Measurements from ENCODE around the gene ITGB8. TPM values are rescaled to one million over a fixed set of nuclear protein-coding genes. Genes with fewer than 3 reads are reported as not detected.

The ITGB8 gene
- total RNA-seq, 1 donor from 2014 or later: 23.3 TPM

DNA sequence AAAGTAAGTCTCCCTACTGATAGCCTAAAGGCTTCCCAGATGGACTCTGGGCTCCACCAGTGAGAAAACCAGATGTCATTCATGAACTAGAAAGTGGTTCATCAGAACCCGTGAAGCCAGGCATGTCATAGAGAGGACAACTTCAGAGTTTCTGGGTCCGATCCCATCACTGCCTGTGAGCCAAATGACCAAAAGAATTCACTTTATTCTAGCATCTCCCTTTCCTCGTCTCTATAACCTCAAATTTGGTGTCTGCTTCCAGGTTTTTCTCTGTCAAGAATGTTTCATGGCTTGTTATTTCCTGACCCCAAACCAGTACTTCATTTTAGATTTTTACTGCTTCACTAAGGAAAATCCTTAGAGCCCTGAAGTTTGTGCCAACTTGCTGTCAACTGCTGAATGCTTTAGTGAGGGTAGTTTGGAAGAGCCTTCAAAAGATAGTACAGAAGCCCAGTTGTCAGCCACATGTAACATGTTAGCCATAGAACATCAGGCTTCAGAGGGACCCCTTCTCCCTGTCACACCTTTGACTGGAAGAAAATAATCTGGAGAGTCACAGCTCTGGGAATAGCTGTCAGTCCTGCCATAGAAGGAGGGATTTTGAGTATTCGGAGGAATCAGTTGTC lies 34.0 kb downstream of the ITGB8 start:
- TF ChIP-seq CTCF (conservative IDR thresholded peaks at IDR 0.05): no peak
- peaks cover 38% of the 10 kb centered on the region for H3K36me3 Mint-ChIP-seq
- H3K4me3 Mint-ChIP-seq: no peak overlapping the region
- no peaks in the 10 kb centered on the region for H3K27me3 Mint-ChIP-seq
- peaks cover 3% of the 10 kb centered on the region for H3K4me1 Mint-ChIP-seq (ENCODE audit: unreplicated experiment)
- no peak overlapping the region for H3K27ac Mint-ChIP-seq
- DNase-seq (ENCODE audit: extremely low spot score, unreplicated experiment): no peak
- no peaks in the 10 kb centered on the region for H3K9me3 Mint-ChIP-seq

GRCh38 chr7:20365486-20365885 lies 34.8 kb downstream of the ITGB8 start:
- no peak for TF ChIP-seq CTCF (conservative IDR thresholded peaks at IDR 0.05)
- H3K36me3 Mint-ChIP-seq: peaks cover 34% of the 10 kb centered on the region
- no peaks in the 10 kb centered on the region for H3K9me3 Mint-ChIP-seq
- no peak for DNase-seq (ENCODE audit: extremely low spot score, unreplicated experiment)
- no peak overlapping the region for H3K27ac Mint-ChIP-seq
- no peak overlapping the region for H3K4me3 Mint-ChIP-seq
- H3K4me1 Mint-ChIP-seq (ENCODE audit: unreplicated experiment): no peaks in the 10 kb centered on the region
- no peaks in the 10 kb centered on the region for H3K27me3 Mint-ChIP-seq

DNA sequence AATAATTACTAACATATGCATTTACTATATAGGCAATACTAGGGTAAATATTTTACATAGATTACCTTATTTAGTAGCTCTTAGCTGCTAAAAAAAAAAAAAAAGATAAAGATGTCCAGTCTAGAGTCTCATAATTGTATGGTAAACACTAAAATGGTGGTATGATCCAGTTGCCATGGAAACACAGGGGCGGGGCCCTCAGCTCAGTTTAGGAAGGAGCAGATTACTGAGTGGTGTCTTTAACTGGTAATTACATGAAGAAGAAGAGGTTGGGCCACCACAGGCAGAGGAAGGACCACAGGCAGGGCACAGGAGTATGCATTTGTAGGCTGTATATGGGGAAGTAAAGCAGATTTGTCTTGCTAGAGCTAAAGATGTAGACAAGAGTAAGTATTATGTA lies 43.7 kb downstream of the ITGB8 start:
- H3K4me3 Mint-ChIP-seq: no peak overlapping the region
- no peaks in the 10 kb centered on the region for H3K9me3 Mint-ChIP-seq
- peaks cover 7% of the 10 kb centered on the region for H3K36me3 Mint-ChIP-seq
- no peak for TF ChIP-seq CTCF (conservative IDR thresholded peaks at IDR 0.05)
- no peak for DNase-seq (ENCODE audit: extremely low spot score, unreplicated experiment)
- H3K27me3 Mint-ChIP-seq: no peaks in the 10 kb centered on the region
- no peaks in the 10 kb centered on the region for H3K4me1 Mint-ChIP-seq (ENCODE audit: unreplicated experiment)
- no peak overlapping the region for H3K27ac Mint-ChIP-seq

- Mint-ChIP-seq H3K4me3 (no peak overlapping the region), H3K36me3 (peaks cover 20% of the 10 kb centered on the region), H3K27ac (no peak overlapping the region), H3K4me1 (ENCODE audit: unreplicated experiment) (no peaks in the 10 kb centered on the region), H3K9me3 (no peaks in the 10 kb centered on the region), H3K27me3 (no peaks in the 10 kb centered on the region)
- DNase-seq (ENCODE audit: extremely low spot score, unreplicated experiment): no peak
- no peak for TF ChIP-seq CTCF (conservative IDR thresholded peaks at IDR 0.05)
Measured at GRCh38 chr7:20376796-20377195, 46.1 kb downstream of the ITGB8 start.

GRCh38 chr7:20381406-20382034 lies 50.8 kb downstream of the ITGB8 start:
- H3K4me3 Mint-ChIP-seq: no peak overlapping the region
- TF ChIP-seq CTCF (conservative IDR thresholded peaks at IDR 0.05): no peak

More at GRCh38 chr7:20381406-20382034, 50.8 kb downstream of the ITGB8 start:
- no peak for DNase-seq (ENCODE audit: extremely low spot score, unreplicated experiment)
- H3K4me1 Mint-ChIP-seq (ENCODE audit: unreplicated experiment): peaks cover 5% of the 10 kb centered on the region
- H3K9me3 Mint-ChIP-seq: no peaks in the 10 kb centered on the region
- H3K36me3 Mint-ChIP-seq: peaks cover 33% of the 10 kb centered on the region
- H3K27me3 Mint-ChIP-seq: no peaks in the 10 kb centered on the region
- H3K27ac Mint-ChIP-seq: no peak overlapping the region
